ENCODE data around the gene ADAMTS2. TPM values are rescaled to one million over a fixed set of nuclear protein-coding genes. Genes with fewer than 3 reads are reported as not detected.

The ADAMTS2 gene
- polyA plus RNA-seq, 3 donors, result 0.74 to 2.3 TPM; not detected in 1

DNA sequence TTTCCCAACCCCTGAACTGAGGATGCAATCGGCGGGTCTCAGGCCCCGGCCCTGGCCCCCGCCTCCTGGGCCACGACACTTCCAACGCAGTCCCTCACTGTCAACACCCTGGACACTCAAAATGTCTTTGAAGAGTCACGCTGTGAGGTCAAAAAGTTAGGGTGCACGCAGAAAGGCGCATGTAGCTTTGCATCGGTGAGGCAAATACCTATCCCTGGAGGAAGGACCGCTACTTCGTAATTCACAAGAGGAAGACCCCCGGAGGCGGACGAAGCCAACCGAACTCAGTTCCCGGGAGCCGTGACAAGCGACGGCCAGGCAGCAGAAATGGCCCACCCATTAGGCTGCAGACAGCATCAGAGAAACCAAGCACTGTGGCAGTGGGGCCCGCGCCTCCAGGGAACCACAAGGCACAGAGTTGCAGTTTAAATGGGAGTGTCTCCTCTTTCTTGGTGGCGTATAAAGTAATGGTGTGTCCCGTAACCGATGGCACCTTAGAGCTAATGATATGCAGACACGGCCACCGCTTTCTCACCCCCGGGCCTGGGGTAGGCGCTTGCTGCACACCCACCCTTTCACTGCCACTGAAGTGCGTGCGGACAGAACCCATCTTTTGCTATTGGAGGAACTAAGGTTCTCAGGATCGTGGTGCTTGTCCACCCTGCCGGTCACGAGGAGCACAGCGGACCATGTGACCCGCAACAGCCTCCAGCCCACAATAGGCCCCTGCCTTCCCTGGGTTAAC, 9.0 kb downstream of the ADAMTS2 start:
- H3K4me1 Mint-ChIP-seq, result no peaks in the 10 kb centered on the region
- TF ChIP-seq CTCF (IDR thresholded peaks at IDR 0.05), result no peak
- Histone ChIP-seq H3K27me3 (ENCODE audit: control insufficient read depth in 2 of 2, insufficient read depth in 2 of 2, low read length in 2 of 2) (peaks cover 0 to 7% of the 10 kb centered on the region in 2 donors), H2AFZ (ENCODE audit: insufficient read depth, low read depth, low read length, poor library complexity, severe bottlenecking) (no peak overlapping the region), H3K79me2 (ENCODE audit: insufficient read depth, low read length) (no peaks in the 10 kb centered on the region), H4K20me1 (ENCODE audit: insufficient read depth, low read length) (no peaks in the 10 kb centered on the region), H3K9me3 (replicated peaks in 1 of 2; ENCODE audit: control insufficient read depth in 1 of 2, insufficient read depth in 1 of 2, low read length in 2 of 2) (no peaks in the 10 kb centered on the region), H3K36me3 (replicated peaks in 1 of 2; ENCODE audit: control insufficient read depth in 1 of 2, insufficient read depth in 2 of 2, low read length in 2 of 2) (no peaks in the 10 kb centered on the region), H3K4me2 (replicated peaks; ENCODE audit: extremely low read depth, low read length, poor library complexity, severe bottlenecking) (no peak overlapping the region), H3K4me1 (ENCODE audit: control insufficient read depth in 1 of 2, insufficient read depth in 2 of 2, low read length in 2 of 2) (no peaks in the 10 kb centered on the region), H3K27ac (ENCODE audit: low read depth in 1 of 2, low read length in 2 of 2) (no peak overlapping the region), H3K9ac (ENCODE audit: insufficient read depth, low read length, poor library complexity, severe bottlenecking) (no peak overlapping the region), H3K4me3 (replicated peaks in 1 of 3; ENCODE audit: low read depth in 2 of 3, low read length in 3 of 3) (no peak overlapping the region)
- no peaks in the 10 kb centered on the region for H3K36me3 Mint-ChIP-seq
- DNase-seq, result no peak
- H3K27ac Mint-ChIP-seq, result no peak overlapping the region
- peaks cover 0 to 3% (median 0%) of the 10 kb centered on the region in 7 donors for H3K9me3 Mint-ChIP-seq
- no peak overlapping the region for H3K4me3 Mint-ChIP-seq
- WGBS (ENCODE audit: insufficient coverage), result 81% methylated on average over 30 of the region's 36 CpGs
- intact Hi-C loops (cut with micrococcal nuclease), result no loop called here
- peaks cover 15 to 30% (median 29%) of the 10 kb centered on the region in 3 donors for H3K27me3 Mint-ChIP-seq (ENCODE audit: low read depth in 3 of 3)

GRCh38 chr5:179333796-179334761, 11.2 kb downstream of the ADAMTS2 start:
- H3K27me3 Mint-ChIP-seq (ENCODE audit: low read depth in 3 of 3), result peaks cover 9 to 31% (median 18%) of the 10 kb centered on the region in 3 donors
- WGBS (ENCODE audit: insufficient coverage), result 90% methylated on average over 15 of the region's 24 CpGs
- Histone ChIP-seq H2AFZ (ENCODE audit: insufficient read depth, low read depth, low read length, poor library complexity, severe bottlenecking) (no peak overlapping the region), H3K9me3 (replicated peaks in 1 of 2; ENCODE audit: control insufficient read depth in 1 of 2, insufficient read depth in 1 of 2, low read length in 2 of 2) (no peaks in the 10 kb centered on the region), H3K4me3 (replicated peaks in 1 of 3; ENCODE audit: low read depth in 2 of 3, low read length in 3 of 3) (no peak overlapping the region), H3K9ac (ENCODE audit: insufficient read depth, low read length, poor library complexity, severe bottlenecking) (no peak overlapping the region), H4K20me1 (ENCODE audit: insufficient read depth, low read length) (no peaks in the 10 kb centered on the region), H3K79me2 (ENCODE audit: insufficient read depth, low read length) (no peaks in the 10 kb centered on the region), H3K36me3 (replicated peaks in 1 of 2; ENCODE audit: control insufficient read depth in 1 of 2, insufficient read depth in 2 of 2, low read length in 2 of 2) (no peaks in the 10 kb centered on the region), H3K4me1 (ENCODE audit: control insufficient read depth in 1 of 2, insufficient read depth in 2 of 2, low read length in 2 of 2) (no peaks in the 10 kb centered on the region), H3K27ac (ENCODE audit: low read depth in 1 of 2, low read length in 2 of 2) (no peak overlapping the region), H3K27me3 (ENCODE audit: control insufficient read depth in 2 of 2, insufficient read depth in 2 of 2, low read length in 2 of 2) (peaks cover 0 to 7% of the 10 kb centered on the region in 2 donors), H3K4me2 (replicated peaks; ENCODE audit: extremely low read depth, low read length, poor library complexity, severe bottlenecking) (no peak overlapping the region)
- intact Hi-C loops (cut with micrococcal nuclease), result no loop called here
- no peaks in the 10 kb centered on the region for H3K4me1 Mint-ChIP-seq
- H3K36me3 Mint-ChIP-seq, result no peaks in the 10 kb centered on the region
- TF ChIP-seq CTCF (IDR thresholded peaks at IDR 0.05), result no peak
- peaks cover 0 to 3% (median 0%) of the 10 kb centered on the region in 7 donors for H3K9me3 Mint-ChIP-seq
- H3K27ac Mint-ChIP-seq, result no peak overlapping the region
- no peak for DNase-seq
- no peak overlapping the region for H3K4me3 Mint-ChIP-seq
